Prostate gland (tissue), 2 donors: ENCODE results near the gene MYL4.
A peak's percentile ranks its signal among the peaks of the same experiment; 100 is the strongest.

Experiments used
- POLR2A ChIP-seq: fragments of 450-650 bp; IDR thresholded peaks from one replicate; pipeline ENCODE4 v1.6.1; 2016; ENCODE audit warnings: antibody characterized with exemption, mild to moderate bottlenecking
- POLR2AphosphoS5 ChIP-seq: sonication (generic); formaldehyde crosslinking; IDR thresholded peaks from one replicate; pipeline ENCODE4 v1.6.1; 2017; ENCODE audit warnings: antibody characterized with exemption
- TF ChIP-seq, protein P1 (sequence below), 4 experiments: fragments of 200-600 bp in 2 of 4; fragments of 450-650 bp in 2 of 4; sonication (generic) in 2 of 4; IDR thresholded peaks; 1 replicate in 3 of 4; 2 replicates in 1 of 4; pipeline ENCODE4 v1.5.1; 2016 to 2019; ENCODE audit warnings: antibody characterized with exemption in 4 of 4, mild to moderate bottlenecking in 2 of 4, moderate library complexity in 2 of 4

DNA sequence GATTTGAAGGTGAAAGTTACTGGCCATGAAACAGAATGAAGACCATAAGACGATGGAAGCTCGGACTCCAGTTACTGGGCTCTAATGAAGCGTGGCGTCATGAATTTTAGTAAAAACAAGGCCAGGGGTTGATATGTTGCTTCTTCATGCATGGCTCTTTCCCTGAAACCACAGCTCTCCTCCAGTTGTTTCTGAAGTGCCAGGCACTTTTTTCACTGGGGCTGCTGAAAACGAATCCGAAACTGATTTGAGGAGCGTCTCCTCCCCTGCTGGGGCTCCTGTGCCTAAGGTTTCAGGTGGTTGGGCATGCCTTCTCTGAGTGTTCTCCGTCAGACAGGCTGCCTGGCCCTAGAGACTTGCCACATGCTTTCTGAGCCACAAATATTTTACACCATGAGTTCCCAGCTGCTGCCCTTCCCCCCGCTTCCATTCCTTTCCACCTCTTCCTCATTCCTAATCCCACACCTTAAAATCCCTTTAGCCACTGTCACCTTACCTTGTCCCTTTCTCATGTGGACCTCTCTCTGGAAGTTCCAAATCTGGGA, 3.7 kb upstream of the MYL4 start:
- TF ChIP-seq, protein P1, sequence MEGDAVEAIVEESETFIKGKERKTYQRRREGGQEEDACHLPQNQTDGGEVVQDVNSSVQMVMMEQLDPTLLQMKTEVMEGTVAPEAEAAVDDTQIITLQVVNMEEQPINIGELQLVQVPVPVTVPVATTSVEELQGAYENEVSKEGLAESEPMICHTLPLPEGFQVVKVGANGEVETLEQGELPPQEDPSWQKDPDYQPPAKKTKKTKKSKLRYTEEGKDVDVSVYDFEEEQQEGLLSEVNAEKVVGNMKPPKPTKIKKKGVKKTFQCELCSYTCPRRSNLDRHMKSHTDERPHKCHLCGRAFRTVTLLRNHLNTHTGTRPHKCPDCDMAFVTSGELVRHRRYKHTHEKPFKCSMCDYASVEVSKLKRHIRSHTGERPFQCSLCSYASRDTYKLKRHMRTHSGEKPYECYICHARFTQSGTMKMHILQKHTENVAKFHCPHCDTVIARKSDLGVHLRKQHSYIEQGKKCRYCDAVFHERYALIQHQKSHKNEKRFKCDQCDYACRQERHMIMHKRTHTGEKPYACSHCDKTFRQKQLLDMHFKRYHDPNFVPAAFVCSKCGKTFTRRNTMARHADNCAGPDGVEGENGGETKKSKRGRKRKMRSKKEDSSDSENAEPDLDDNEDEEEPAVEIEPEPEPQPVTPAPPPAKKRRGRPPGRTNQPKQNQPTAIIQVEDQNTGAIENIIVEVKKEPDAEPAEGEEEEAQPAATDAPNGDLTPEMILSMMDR (IDR thresholded peaks at IDR 0.05), result no peak
- no peak for TF ChIP-seq POLR2A
- peak; percentile 48 for TF ChIP-seq POLR2AphosphoS5
